ENCODE measurements around the gene XCL2.
"Not testable (repeated sequence)": the region's sequence is repeated elsewhere in the genome, so short reads cannot be mapped to it uniquely, and the experiment has no call there.

Gene XCL2

GRCh38 chr1:168583571-168583970, 39.8 kb upstream of the XCL2 start:
- no peak overlapping the region for H3K27ac ChIP-seq
- DNase-seq: no peak
- no peaks in the 10 kb centered on the region for H3K36me3 ChIP-seq
- no peaks in the 10 kb centered on the region for H3K27me3 ChIP-seq
- H3K9me3 ChIP-seq: no peaks in the 10 kb centered on the region
- no peak overlapping the region for H3K4me3 ChIP-seq
- intact Hi-C loops (cut with DNase I; ENCODE audit: low total_unique reads): no loop called here
- no peak for TF ChIP-seq CTCF (IDR thresholded peaks at IDR 0.05)
- peaks cover 0 to 15% (median 3%) of the 10 kb centered on the region in 4 donors for H3K4me1 ChIP-seq

- Histone ChIP-seq H3K27me3 (no peaks in the 10 kb centered on the region), H3K4me1 (peaks cover 0 to 15% (median 3%) of the 10 kb centered on the region in 4 donors), H3K36me3 (no peaks in the 10 kb centered on the region), H3K9me3 (no peaks in the 10 kb centered on the region), H3K27ac (no peak overlapping the region), H3K4me3 (no peak overlapping the region)
- intact Hi-C loops (cut with DNase I; ENCODE audit: low total_unique reads): no loop called here
- TF ChIP-seq CTCF (IDR thresholded peaks at IDR 0.05): no peak
- DNase-seq: no peak
These were observed 39.0 kb upstream of the XCL2 start for GRCh38 chr1:168582688-168583336.

GRCh38 chr1:168581817-168582572, 38.2 kb upstream of the XCL2 start:
- Histone ChIP-seq H3K27me3 (no peaks in the 10 kb centered on the region), H3K4me3 (no peak overlapping the region), H3K27ac (no peak overlapping the region), H3K9me3 (no peaks in the 10 kb centered on the region), H3K36me3 (no peaks in the 10 kb centered on the region), H3K4me1 (peaks cover 0 to 15% (median 3%) of the 10 kb centered on the region in 4 donors)
- TF ChIP-seq CTCF (IDR thresholded peaks at IDR 0.05): no peak
- intact Hi-C loops (cut with DNase I; ENCODE audit: low total_unique reads): no loop called here
- DNase-seq: no peak

- H3K27me3 ChIP-seq; H3K36me3 ChIP-seq; intact Hi-C loops (cut with DNase I; ENCODE audit: low total_unique reads); H3K4me3 ChIP-seq; H3K9me3 ChIP-seq; DNase-seq; H3K27ac ChIP-seq: not testable (repeated sequence)
- peaks cover 0 to 15% (median 3%) of the 10 kb centered on the region in 4 donors for H3K4me1 ChIP-seq
These were observed 37.2 kb upstream of the XCL2 start for GRCh38 chr1:168580991-168581390.

- H3K36me3 ChIP-seq; H3K27me3 ChIP-seq; H3K27ac ChIP-seq; intact Hi-C loops (cut with DNase I; ENCODE audit: low total_unique reads); DNase-seq; H3K9me3 ChIP-seq; H3K4me3 ChIP-seq: not testable (repeated sequence)
- peaks cover 0 to 12% (median 3%) of the 10 kb centered on the region in 4 donors for H3K4me1 ChIP-seq
These were observed 36.5 kb upstream of the XCL2 start for GRCh38 chr1:168580290-168580689.

GRCh38 chr1:168578531-168579185, 34.9 kb upstream of the XCL2 start:
- H3K27me3 ChIP-seq, H3K9me3 ChIP-seq, H3K4me1 ChIP-seq, H3K4me3 ChIP-seq, H3K36me3 ChIP-seq, H3K27ac ChIP-seq, DNase-seq: not testable (repeated sequence)
- intact Hi-C loops (cut with DNase I; ENCODE audit: low total_unique reads): loop anchor here (10.0 kb wide), 1 partner anchor 234 kb away; no protein-coding TSS in a partner anchor

- DNase-seq, H3K27ac ChIP-seq, H3K36me3 ChIP-seq, H3K4me3 ChIP-seq, H3K27me3 ChIP-seq, H3K9me3 ChIP-seq, H3K4me1 ChIP-seq: not testable (repeated sequence)
- intact Hi-C loops (cut with DNase I; ENCODE audit: low total_unique reads): loop anchor here (10.0 kb wide), 1 partner anchor 231 kb away; no protein-coding TSS in a partner anchor
These were observed 32.5 kb upstream of the XCL2 start, which contains the start of gene XCL1 for GRCh38 chr1:168576245-168576688. TSS of gene XCL1 (plus strand) at chr1:168576605. CDS start at chr1:168576638, 33 bp downstream.
